Dedifferentiated amniotic fluid mesenchymal stem cell (primary cell): ENCODE results near the gene BABAM1.

ENCODE experiments used
- DNase-seq: peaks from one replicate; pipeline ENCODE4 v3.0.0-alpha.2; 2016; ENCODE audit errors: extremely low spot score

Gene BABAM1

DNA sequence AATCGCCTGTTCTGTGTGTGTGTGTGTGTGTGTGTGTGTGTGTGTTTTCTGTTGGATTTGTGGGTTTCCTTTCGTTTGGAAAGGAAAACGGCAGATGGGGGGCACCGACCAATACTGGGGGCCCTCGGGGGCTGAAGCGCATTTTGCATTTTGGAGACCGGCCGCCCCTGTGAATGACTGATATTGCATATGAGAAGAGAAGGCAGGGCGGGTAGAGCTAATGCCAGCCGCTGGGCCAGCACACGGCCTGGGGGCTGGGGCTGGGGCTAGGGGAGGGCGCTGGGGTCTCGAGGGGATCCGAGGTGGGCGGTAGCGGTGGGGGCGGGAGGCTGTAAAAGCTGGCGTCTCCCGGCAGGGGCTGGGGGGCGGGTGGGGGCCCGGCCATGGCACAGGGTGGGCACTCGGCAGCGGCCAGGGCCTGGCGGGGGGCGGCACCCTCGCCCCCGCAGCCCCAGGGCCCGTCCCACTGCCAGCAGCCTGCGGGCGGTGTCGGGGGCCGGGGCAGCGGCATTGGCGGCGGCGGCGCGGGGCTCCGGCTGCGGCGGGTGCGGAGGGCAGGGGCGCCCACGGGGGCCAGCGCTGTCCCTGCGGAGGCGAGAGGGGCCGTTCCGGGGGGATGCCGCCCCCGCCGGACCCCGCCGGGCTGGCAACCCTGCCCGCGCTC, 56.2 kb downstream of the BABAM1 start:
- no peak for DNase-seq

DNA sequence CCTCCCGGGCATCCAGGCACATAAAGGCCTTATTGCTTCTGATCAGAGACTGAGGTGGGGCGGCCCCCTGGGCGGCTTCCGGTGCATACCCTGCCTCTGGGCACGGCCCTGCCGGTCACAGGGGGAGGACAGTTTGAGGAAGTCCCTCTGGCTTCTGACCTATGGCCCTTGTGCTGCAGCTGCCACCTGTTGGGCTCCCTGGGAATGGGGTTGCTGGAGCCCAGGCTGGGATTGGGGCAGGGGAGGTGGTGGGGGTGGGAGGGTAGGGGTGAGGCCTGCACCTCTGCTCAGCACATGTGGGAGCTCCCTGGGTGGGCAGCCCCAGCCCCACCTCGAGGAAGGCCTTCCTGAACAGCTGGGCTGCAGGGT, 56.7 kb downstream of the BABAM1 start:
- DNase-seq, result no peak

DNA sequence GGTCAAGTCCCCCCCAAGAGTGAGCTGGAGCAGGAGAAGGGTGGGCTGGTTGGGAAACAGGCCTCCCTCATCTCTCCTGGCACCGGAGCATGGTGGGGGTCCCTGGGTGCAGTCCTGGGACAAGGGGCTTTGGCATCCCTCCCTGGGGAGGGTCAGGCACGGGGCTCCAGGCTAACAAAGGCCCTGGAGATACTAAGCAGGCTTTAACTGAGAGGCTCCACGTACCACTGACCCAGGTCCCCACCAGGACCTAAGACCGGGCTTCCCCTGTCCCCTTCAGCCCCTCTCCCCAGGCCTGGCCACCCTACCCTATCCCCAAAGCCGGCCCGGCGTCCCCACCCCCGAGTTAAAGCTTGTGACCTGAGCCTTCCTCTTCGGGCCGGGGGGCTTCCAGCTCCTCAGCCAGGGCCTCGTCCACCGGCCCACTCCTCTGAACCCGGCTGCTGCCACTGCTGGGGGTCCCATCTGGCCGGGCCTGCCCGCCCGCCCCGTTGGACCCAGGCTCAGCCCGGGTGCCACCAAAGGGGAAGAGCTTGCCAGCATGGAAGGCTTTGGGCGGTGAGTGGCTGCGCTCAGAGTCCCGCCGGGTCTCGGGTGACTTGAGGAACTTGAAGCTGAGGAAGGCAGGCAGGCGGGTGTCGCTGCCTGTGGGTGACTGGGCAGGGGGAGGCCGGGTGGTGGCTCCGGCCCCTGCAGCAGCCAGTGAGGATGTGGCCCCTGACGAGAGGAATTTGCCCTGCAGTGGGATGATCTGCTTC, 57.3 kb downstream of the BABAM1 start:
- DNase-seq, result no peak

DNA sequence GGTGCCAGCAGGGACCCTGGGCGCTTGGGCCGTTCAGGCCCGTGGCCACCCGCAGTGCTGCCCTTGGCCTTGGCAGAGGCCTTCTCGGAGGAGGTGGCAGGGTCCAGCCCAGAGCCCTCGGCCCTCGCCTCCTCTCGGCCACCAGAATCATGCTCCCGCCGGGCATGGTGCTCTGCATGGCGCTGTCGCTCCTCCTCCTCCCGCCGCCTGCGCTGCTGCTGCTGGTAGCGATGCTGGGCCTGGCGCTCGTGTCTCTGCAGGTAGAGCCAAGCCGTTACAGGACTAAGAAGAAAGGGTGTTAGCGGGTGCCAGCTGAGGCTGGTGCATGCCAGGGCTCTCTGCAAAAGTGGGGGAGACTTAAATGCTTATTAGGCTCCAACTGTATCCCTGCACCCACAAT, 57.9 kb downstream of the BABAM1 start:
- no peak for DNase-seq

DNA sequence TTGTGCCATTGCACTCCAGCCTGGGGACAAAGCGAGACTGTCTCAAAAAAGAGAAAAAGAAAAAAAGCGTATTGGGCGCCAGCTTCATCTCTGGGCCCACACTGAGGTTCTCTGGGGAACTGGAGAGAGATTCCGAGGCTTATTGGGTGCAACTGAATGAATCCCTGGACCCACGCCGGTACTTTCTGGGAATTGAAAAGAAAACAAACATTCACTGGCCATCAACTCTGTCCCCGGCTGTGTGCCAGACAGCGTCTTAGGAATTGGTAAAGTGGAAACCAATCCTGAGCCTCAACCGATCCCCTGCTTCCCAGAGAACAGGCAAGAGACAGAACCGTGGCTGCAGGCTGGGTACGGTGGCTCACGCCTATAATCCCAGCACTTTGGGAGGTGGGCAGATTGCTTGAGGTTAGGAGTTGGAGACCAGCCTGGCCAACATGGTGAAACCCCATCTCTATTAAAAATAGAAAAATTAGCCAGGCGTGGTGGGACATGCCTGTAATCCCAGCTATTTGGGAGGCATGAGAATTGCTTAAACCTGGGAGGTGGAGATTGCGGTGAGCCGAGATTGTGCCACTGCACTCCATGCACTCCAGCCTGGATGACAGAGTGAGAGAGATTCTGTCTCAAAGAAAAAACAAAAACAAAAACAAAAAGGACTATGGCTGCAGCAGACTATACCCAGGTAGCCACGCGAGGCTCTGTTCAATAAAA, 58.8 kb downstream of the BABAM1 start:
- DNase-seq, result no peak

DNA sequence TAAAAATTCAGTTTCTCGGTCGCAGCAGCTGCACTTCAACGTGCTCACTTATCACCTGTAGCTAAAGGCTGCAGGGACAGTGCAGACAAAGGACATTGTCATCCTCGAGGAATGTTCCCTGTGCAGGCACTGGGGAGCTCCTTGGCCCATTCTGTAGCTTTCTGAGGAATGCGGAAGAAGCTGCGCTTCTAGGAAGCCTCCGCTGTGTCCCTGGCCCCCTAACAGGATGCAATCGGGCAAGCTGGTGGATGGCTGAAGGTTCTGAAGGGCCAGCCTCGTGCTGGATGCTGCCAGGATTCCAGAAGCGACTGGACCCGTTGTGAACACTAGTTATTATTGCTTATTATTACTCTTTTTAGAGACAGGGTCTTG, 59.3 kb downstream of the BABAM1 start:
- DNase-seq, result no peak

DNA sequence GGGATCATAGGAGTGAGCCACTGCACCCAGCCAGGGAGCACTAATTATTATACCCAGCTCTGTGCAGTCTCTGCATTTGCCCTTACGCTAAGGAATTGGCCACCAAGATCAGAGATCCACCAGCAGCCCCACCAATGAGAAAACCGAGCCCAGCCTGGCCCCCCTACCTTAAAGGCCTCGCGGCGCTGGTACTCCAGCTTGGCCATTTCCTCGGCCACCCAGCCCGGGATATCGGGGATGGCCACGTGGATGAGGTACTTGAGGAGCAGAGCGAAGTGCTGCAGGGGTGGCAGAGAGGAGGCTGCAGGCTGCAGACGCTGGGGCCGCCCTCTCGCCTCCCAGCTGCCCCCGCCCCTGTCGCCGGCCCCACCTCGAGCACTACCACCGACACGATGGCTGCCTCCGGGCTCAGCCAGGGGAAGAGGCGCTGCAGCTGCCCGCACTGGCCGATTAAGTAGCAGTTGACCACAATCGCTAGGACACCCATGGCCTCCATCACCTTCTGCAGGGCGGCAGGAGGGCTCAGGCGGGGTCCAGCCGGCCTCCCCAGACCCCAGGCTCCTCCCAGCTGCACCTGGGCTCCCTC, 59.9 kb downstream of the BABAM1 start:
- DNase-seq, result no peak

DNA sequence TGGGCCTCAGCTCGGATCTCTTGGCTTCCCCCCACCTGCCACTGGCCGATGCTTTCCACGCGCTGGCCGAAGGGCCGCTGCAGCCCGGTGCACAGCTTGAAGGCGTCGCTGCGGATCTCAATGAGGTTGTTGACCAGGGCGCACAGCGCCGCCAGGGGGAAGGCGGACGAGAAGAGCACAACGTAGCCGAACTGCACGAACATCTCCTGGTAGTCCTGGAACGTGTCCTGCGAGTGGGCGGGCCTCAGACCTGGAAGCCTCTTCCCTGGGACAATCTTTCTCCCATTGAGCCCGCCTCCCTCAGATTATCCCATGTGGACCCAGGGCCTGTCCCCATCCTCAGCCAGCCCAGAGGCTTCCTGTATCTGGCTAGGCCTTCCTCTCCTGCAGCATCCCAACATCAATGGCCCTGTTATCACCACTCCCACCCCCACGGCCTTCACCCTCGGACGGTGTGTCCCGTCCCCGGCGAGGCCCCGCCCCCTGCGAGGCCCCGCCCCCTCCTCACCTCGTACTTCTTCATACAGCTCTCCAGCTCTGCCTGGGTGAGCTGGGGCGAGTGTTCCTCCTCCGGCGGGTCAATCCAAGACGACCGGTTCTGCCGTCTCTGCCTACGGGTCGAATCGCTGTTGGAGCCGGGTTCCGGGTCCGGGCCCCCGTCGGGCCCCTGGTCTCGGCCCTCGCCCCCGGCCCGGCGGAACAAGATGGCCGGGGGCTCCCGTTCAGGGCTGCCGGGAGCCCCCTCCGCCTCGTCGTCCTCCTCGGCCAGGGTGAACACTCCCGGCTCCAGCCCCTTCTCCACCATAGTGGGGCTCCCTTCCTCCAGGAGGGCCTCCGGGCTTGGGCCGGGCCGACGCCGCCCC, 60.6 kb downstream of the BABAM1 start:
- no peak for DNase-seq
